GM21717 (cell line): ENCODE results near the gene EFCAB6.

ENCODE experiments used
- ATAC-seq: cut with Tn5 transposase; IDR thresholded peaks from one replicate; pipeline ENCODE4 v1.9.1; 2021; ENCODE audit warnings: mild to moderate bottlenecking, moderate library complexity; ENCODE audit not compliant: unreplicated experiment

Gene EFCAB6

GRCh38 chr22:43511276-43511910 is 300.7 kb downstream of the EFCAB6 start:
- ATAC-seq: no peak

DNA sequence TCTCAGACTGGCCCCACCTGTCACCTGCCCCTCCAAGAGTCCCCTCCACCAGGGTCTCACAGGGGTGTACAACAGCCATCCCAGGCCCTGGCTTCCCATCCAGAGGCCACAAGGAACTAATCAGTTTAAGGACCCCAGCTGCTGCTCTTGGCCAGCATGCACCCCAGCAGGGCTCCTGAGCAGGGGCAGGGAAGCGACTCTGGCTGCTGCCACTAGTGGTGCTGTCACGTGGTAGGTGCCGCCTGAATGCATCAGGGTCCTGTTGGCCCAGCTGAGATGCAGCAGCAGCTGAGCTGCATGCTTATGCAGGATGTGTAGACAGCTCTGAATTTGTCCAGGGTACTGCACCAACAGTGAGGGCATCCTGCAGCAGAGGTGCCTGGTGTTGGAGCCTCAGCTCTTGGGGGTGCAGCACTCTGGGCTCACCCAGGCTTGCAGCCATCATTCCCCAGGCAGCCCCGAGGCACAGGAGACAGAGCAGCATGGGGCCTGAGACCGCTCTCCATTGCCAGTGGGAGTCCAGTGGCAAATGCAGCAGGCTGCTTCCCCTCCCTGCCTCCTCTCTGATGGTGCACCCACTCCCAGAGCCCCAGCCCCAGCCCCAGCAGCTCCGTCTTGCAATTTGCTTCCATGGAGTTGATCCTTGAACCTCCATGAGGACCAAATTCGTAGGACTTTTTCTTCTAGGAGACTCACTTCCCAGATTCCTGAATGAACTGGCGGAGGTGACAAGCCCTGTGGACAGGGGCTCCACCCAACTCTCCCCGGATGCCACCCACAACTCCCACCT is 301.6 kb downstream of the EFCAB6 start:
- no peak for ATAC-seq

GRCh38 chr22:43509337-43509736 is 302.8 kb downstream of the EFCAB6 start:
- ATAC-seq: no peak

DNA sequence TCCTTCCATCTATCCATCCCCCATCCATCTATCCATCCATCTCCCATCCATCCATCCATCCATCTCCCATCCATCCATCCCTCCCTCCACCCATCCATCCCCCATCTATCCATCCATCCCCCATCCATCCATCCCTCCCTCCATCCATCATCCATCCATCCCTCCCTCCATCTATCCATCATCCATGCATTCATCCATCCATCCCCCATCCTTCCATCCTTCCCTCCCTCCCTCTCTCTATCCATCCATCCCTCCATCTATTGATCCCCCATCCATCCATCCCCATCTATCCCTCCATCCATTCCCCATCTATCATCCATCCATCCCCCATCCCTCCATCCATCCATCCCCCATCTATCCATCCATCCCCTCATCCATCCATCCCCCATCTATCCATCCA is 303.6 kb downstream of the EFCAB6 start:
- no peak for ATAC-seq

DNA sequence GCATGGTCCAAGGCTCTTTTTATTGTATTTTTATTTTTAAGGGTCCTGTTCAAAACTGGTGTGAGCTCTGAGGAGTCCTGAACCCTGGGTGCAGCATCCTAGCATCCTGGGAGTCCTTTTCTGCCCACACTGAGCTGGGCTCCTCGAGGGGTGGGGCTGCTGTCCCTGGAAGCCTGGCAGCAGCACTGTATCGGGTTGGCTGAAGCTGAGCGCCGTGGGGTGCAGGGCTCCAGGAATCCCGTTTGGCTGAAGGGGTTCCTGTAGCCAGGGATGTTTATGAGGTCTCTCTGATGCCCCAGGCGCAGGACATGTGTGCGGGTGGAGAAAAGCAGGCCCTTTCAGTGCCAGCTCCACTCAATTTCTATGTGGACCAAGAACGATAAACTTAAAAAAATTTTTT is 304.9 kb downstream of the EFCAB6 start:
- no peak for ATAC-seq

DNA sequence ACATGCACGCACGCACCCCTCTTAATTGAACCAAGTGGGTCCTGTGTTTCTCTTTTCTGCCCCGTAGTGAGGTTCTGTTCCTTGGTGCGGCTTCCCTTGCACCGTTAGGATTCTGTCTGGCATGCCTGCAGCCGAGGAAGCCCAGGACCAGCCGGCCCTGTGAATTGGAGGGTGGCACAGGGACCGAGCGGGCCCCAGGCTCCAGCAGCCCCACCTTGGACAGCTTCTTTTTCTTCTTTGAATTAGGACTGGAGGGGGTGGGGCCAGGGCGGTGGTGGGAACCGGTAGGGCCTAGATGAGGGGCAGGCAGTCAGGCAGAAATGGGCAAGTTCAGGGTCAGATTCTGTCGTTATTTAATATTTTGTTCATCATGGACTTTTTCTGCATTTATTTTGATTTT is 305.6 kb downstream of the EFCAB6 start:
- ATAC-seq: no peak

- no peak for ATAC-seq
These were observed 306.2 kb downstream of the EFCAB6 start for GRCh38 chr22:43505896-43506295.

- ATAC-seq: no peak
These were observed 306.7 kb downstream of the EFCAB6 start for GRCh38 chr22:43505423-43505822.

DNA sequence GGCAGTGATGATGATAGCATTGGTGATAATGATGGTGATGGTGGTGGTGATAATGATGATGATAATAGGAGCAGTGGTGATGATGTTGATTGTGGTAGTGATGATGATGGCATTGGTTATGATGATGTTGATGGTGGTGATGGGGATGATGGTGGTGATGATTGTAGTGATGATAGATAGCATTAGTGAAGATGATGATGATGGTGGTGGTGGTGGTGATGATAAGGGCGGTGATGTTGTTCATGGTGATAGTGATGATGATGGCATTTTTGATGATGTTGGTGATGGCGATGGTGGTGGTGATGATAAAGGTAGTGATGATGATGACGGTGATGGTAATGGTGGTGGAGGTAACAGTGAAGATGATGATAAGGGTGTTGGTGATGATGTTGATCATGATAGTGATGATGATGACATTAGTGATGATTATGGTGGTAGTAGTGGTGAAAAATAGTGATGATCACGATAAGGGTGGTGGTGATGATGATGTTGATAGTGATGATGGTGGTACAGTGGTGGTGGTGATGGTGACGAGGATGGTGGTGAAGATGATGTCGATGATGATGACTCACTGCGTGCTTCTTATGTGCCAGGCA is 307.3 kb downstream of the EFCAB6 start:
- no peak for ATAC-seq

GRCh38 chr22:43504068-43504467 is 308.0 kb downstream of the EFCAB6 start:
- no peak for ATAC-seq

- no peak for ATAC-seq
These were observed 309.7 kb downstream of the EFCAB6 start for GRCh38 chr22:43502306-43502874.

- ATAC-seq: no peak
These were observed 310.2 kb downstream of the EFCAB6 start for GRCh38 chr22:43501878-43502277.

- no peak for ATAC-seq
These were observed 311.0 kb downstream of the EFCAB6 start for GRCh38 chr22:43500792-43501785.

GRCh38 chr22:43498856-43499253 is 313.2 kb downstream of the EFCAB6 start:
- ATAC-seq: no peak

- no peak for ATAC-seq
These were observed 313.9 kb downstream of the EFCAB6 start for GRCh38 chr22:43497956-43498855.

DNA sequence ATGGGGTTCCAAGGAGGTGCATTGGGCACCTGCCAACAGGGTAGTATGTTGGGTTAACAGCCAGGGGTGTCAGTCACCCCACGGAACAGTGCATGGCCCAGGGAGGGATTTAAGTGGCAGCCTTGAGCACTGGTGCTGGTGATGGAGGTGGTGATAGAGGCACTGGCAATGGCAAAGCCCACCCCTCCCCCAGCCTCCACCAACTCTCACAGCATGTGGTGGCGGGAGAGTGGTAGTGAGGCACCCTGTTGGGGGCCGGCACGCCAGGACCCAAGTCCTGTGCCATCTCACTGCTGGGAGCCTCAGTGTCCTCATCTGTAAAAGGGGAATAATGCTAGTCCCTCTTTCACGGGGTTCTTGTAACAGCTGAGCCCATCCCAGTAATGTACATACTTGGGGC is 318.8 kb downstream of the EFCAB6 start:
- ATAC-seq: no peak

DNA sequence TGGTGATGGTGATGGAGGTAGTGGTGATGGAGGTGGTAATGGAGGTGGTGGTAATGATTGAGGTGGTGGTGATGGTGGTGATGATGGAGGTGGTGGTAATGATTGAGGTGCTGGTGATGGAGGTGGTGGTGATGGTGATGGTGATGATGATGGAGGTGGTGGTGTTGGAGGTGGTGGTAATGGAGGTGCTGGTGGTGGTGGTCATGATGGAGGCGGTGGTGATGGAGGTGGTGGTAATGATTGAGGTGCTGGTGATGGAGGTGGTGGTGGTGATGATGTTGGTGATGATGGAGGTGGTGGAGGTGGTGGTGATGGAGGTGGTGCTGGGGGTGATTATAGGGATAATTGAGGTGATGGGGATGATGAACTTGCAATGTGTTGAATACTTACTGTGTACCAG is 320.4 kb downstream of the EFCAB6 start:
- ATAC-seq: no peak

DNA sequence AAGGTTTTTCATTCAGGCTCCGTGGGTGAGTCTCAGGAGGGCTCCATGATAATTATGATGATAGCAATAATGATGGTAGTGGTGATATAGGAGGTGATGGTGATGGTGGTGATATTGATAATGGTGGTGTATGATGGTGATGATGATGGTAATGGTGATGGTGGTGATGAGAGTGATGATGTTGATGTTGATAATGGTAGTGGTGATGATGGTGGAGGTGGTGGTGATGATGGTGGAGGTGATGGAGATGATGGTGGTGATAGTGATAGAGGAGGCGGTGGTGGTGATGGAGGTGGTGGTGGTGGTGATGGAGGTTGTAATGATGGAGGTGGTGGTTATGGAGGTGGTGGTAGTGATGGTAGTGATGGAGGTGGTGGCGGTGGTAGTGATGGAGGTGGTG is 320.9 kb downstream of the EFCAB6 start:
- no peak for ATAC-seq

- ATAC-seq: no peak
These were observed 321.8 kb downstream of the EFCAB6 start for GRCh38 chr22:43490311-43490710.

DNA sequence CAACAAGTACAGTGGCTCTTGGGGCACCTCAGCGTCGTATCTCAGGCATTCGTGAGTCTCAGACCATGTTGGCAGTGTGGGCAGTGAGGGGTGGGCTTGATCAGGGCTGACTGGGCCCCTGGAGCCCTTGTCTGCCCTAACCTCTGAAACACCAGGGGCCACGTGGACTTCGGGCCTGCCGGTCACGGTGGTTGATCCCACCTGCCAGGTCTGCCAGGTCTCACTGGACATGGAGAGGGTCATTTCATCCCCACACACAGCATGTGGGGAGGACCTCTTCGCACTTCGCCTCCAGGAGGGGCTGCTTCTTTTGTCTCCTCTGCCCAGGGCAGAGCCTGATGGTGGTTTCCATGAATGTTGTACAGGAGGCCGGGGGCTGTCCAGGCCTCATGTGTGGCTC is 323.2 kb downstream of the EFCAB6 start:
- ATAC-seq: no peak
